IMR-90 (cell line): ENCODE results near the gene FAM20C. TPM values are rescaled to one million over a fixed set of nuclear protein-coding genes. Genes with fewer than 3 reads are reported as not detected.
"Not testable (repeated sequence)": the region's sequence is repeated elsewhere in the genome, so short reads cannot be mapped to it uniquely, and the experiment has no call there.

Experiments used
- ATAC-seq: fragments of 200-7000 bp; cut with Tn5 transposase; 2 replicates; pipeline ENCODE4 v1.9.1; 2020; ENCODE audit warnings: low read depth, mild to moderate bottlenecking, moderate library complexity
- BruUV-seq: library from RNA; stranded (reverse); fragments of 400-500 nt; replicated peaks from 2 replicates; lab custom pipeline; 2021; lab: Mats Ljungman, UMichigan
- CTCF ChIA-PET: fragments of 300-600 bp; formaldehyde crosslinking; extraction: SDS; loops from one replicate; lab custom pipeline; 2021; ENCODE audit warnings: antibody characterized with exemption; lab: Yijun Ruan, JAX
- POLR2A ChIA-PET: fragments of 300-600 bp; sonication (Branson Sonifier 250); formaldehyde crosslinking; loops from one replicate; lab custom pipeline; 2022; ENCODE audit warnings: antibody characterized with exemption; ENCODE audit not compliant: unreplicated experiment; lab: Charles Lee
- DNase-seq: peaks from one replicate; pipeline ENCODE4 v3.0.0; 2013
- H2AFZ ChIP-seq: replicated peaks from 2 replicates; pipeline ENCODE3; 2013; ENCODE audit warnings: low read length, mild to moderate bottlenecking; ENCODE audit not compliant: poor library complexity
- H2AK5ac ChIP-seq: 2 replicates; pipeline ENCODE4 v1.6.1; 2013; ENCODE audit warnings: low read depth, low read length, inconsistent platforms
- H2AK9ac ChIP-seq: replicated peaks from 2 replicates; pipeline ENCODE3; 2013; ENCODE audit warnings: mild to moderate bottlenecking, low read depth, low read length, moderate library complexity; ENCODE audit not compliant: poor library complexity
- H2BK120ac ChIP-seq: 2 replicates; pipeline ENCODE4 v1.6.1; 2013; ENCODE audit warnings: low read depth, low read length, inconsistent platforms
- H2BK15ac ChIP-seq: 3 replicates; pipeline ENCODE4 v1.6.1; 2013; ENCODE audit warnings: low read depth, low read length, inconsistent platforms
- H2BK20ac ChIP-seq: 2 replicates; pipeline ENCODE4 v1.6.1; 2013; ENCODE audit warnings: low read depth, mild to moderate bottlenecking, inconsistent platforms, low read length, moderate library complexity
- H2BK5ac ChIP-seq: 2 replicates; pipeline ENCODE4 v1.6.1; 2013; ENCODE audit warnings: mild to moderate bottlenecking, low read depth, low read length, inconsistent platforms; ENCODE audit not compliant: poor library complexity, severe bottlenecking
- H3K14ac ChIP-seq: replicated peaks from 2 replicates; pipeline ENCODE4 v1.6.1; 2013; ENCODE audit warnings: low read depth, low read length, inconsistent platforms
- H3K18ac ChIP-seq: 2 replicates; pipeline ENCODE4 v1.6.1; 2013; ENCODE audit warnings: low read depth, low read length, control low read depth
- H3K23ac ChIP-seq: 2 replicates; pipeline ENCODE4 v1.6.1; 2013; ENCODE audit warnings: low read depth, low read length, inconsistent platforms
- H3K27ac ChIP-seq: 2 replicates; pipeline ENCODE4 v1.5.1; 2013; ENCODE audit warnings: mild to moderate bottlenecking, control low read depth, low read length; ENCODE audit not compliant: insufficient read depth
- H3K27me3 ChIP-seq: 2 replicates; pipeline ENCODE4 v1.6.1; 2013; ENCODE audit warnings: low read length; ENCODE audit not compliant: control insufficient read depth, insufficient read depth
- H3K36me3 ChIP-seq: 2 replicates; pipeline ENCODE4 v1.6.1; 2013; ENCODE audit warnings: low read length, mixed read lengths; ENCODE audit not compliant: control insufficient read depth, insufficient read depth
- H3K4ac ChIP-seq: 2 replicates; pipeline ENCODE4 v1.6.1; 2013; ENCODE audit warnings: low read depth, low read length, inconsistent platforms
- H3K4me1 ChIP-seq: 2 replicates; pipeline ENCODE4 v1.6.1; 2013; ENCODE audit warnings: low read length, mixed read lengths; ENCODE audit not compliant: control insufficient read depth, insufficient read depth
- H3K4me2 ChIP-seq: 2 replicates; pipeline ENCODE4 v1.6.1; 2013; ENCODE audit warnings: low read depth, mild to moderate bottlenecking, control low read depth, low read length, moderate library complexity
- H3K4me3 ChIP-seq: 2 replicates; pipeline ENCODE4 v1.5.1; 2013; ENCODE audit warnings: low read depth, mild to moderate bottlenecking, control low read depth, low read length, moderate library complexity; ENCODE audit not compliant: insufficient read depth
- H3K56ac ChIP-seq: 2 replicates; pipeline ENCODE4 v1.6.1; 2013; ENCODE audit warnings: low read length, inconsistent platforms; ENCODE audit not compliant: insufficient read depth; ENCODE audit errors: extremely low read depth
- H3K79me1 ChIP-seq, 2 experiments: 2 replicates each; pipeline ENCODE4 v1.6.1; 2013; ENCODE audit warnings: low read length in 2 of 2, inconsistent platforms in 1 of 2, low read depth in 1 of 2
- H3K9ac ChIP-seq: 2 replicates; pipeline ENCODE4 v1.6.1; 2013; ENCODE audit warnings: low read depth, low read length, control low read depth
- H3K9me1 ChIP-seq: 2 replicates; pipeline ENCODE4 v1.6.1; 2013; ENCODE audit warnings: low read length, inconsistent platforms; ENCODE audit not compliant: insufficient read depth
- H3K9me3 ChIP-seq: 2 replicates; pipeline ENCODE4 v1.6.1; 2013; ENCODE audit warnings: low read length; ENCODE audit not compliant: control insufficient read depth, insufficient read depth
- H4K20me1 ChIP-seq: 2 replicates; pipeline ENCODE4 v1.6.1; 2013; ENCODE audit warnings: low read length, inconsistent platforms; ENCODE audit not compliant: insufficient read depth
- H4K5ac ChIP-seq: 2 replicates; pipeline ENCODE4 v1.6.1; 2013; ENCODE audit warnings: mild to moderate bottlenecking, low read depth, low read length, control low read depth
- H4K8ac ChIP-seq, 2 experiments: 2 replicates each; pipeline ENCODE4 v1.6.1; 2013; ENCODE audit warnings: low read depth in 2 of 2, low read length in 2 of 2, control low read depth in 1 of 2, inconsistent platforms in 1 of 2
- H4K91ac ChIP-seq: 2 replicates; pipeline ENCODE4 v1.6.1; 2013; ENCODE audit warnings: low read depth, low read length, inconsistent platforms; ENCODE audit not compliant: insufficient read depth
- CEBPB ChIP-seq: IDR thresholded peaks from 2 replicates; pipeline ENCODE4 v1.6.1; 2012; ENCODE audit warnings: low read depth, low read length, improper control_type of control experiment
- MXI1 ChIP-seq: IDR thresholded peaks from 2 replicates; pipeline ENCODE4 v1.6.1; 2012; ENCODE audit warnings: low read depth, mild to moderate bottlenecking, low read length, moderate library complexity, borderline replicate concordance
- POLR2A ChIP-seq: IDR thresholded peaks from 2 replicates; pipeline ENCODE4 v1.6.1; 2012; ENCODE audit warnings: mild to moderate bottlenecking, low read depth, low read length
- RAD21 ChIP-seq: IDR thresholded peaks from 2 replicates; pipeline ENCODE4 v1.6.1; 2012; ENCODE audit warnings: low read length, improper control_type of control experiment
- RCOR1 ChIP-seq: IDR thresholded peaks from 2 replicates; pipeline ENCODE4 v1.6.1; 2012; ENCODE audit warnings: mild to moderate bottlenecking, low read length, improper control_type of control experiment; ENCODE audit not compliant: insufficient replicate concordance
- RFX5 ChIP-seq: IDR thresholded peaks from 2 replicates; pipeline ENCODE4 v1.8.0; 2012; ENCODE audit warnings: low read depth, mild to moderate bottlenecking, low read length, moderate library complexity
- WGBS, 2 experiments: methylation state at CpG; one replicate each; pipeline versions ENCODE4 v1.1.5 to v1.1.7; 2013; ENCODE audit warnings: missing lambda C conversion rate in 2 of 2; ENCODE audit not compliant: insufficient read length in 1 of 2; ENCODE audit errors: extremely low coverage in 2 of 2; 5-methylcytosine and 5-hydroxymethylcytosine counted together
- dilution Hi-C: fragments of 300-500 bp; cut with HindIII; formaldehyde crosslinking; loops from one replicate; pipeline ENCODE4 v1.14.3; 2018; ENCODE audit warnings: low sequenced_read_pairs; ENCODE audit not compliant: unreplicated experiment
- in situ Hi-C: fragments of 300-500 bp; cut with MboI; formaldehyde crosslinking; loops from 3 replicates; pipeline ENCODE4 v1.14.3; 2019; ENCODE audit warnings: low sequenced_read_pairs, inconsistent platforms, mixed read lengths
- intact Hi-C: fragments of 100-400 bp; cut with micrococcal nuclease; formaldehyde crosslinking; loops from 2 replicates; pipeline ENCODE4 v1.10.0; 2022
- polyA plus RNA-seq, 3 experiments: library from polyadenylated mRNA; depleted of rRNA; stranded (reverse); fragments of >200 nt; gene quantifications; 2 replicates each; pipeline ENCODE4 v1.2.3, GENCODE V29; 2012; ENCODE audit warnings: low replicate concordance in 1 of 3
- total RNA-seq: library from RNA; depleted of rRNA; stranded (reverse); fragments of >200 nt; gene quantifications from 2 replicates; pipeline ENCODE4 v1.2.3, GENCODE V29; 2012

The FAM20C gene
- total and polyA plus RNA-seq, 2 of the 4 experiments (the other 2 are of a cell fraction) = 7.7 to 36.6 TPM

GRCh38 chr7:205115-206010 lies 13.0 kb downstream of the FAM20C start:
- dilution Hi-C loops (no loop called here), intact Hi-C loops (no loop called here), in situ Hi-C loops (no loop called here)
- no TSS peak for BruUV-seq
- Histone ChIP-seq H2BK20ac (no peak overlapping the region), H3K4me3 (no peak overlapping the region), H2AK5ac (no peak overlapping the region), H2AK9ac (peak overlapping the region; percentile 65), H3K56ac (no peak overlapping the region), H2BK120ac (no peak overlapping the region), H3K27me3 (no peaks in the 10 kb centered on the region), H3K4me1 (no peaks in the 10 kb centered on the region), H3K9ac (no peak overlapping the region), H4K91ac (no peak overlapping the region), H2BK15ac (no peak overlapping the region), H3K9me1 (peaks cover 8% of the 10 kb centered on the region), H3K27ac (no peak overlapping the region), H3K18ac (no peak overlapping the region), H2BK5ac (no peak overlapping the region), H4K20me1 (peaks cover 80% of the 10 kb centered on the region), H3K14ac (no peak overlapping the region), H3K4ac (no peak overlapping the region), H4K5ac (no peak overlapping the region), H3K36me3 (peaks cover 79% of the 10 kb centered on the region), H3K9me3 (no peaks in the 10 kb centered on the region), H2AFZ (no peak overlapping the region), H3K23ac (no peak overlapping the region), H4K8ac (no peak overlapping the region), H3K79me1 (peaks cover 28 to 72% of the 10 kb centered on the region in 2 experiments), H3K4me2 (no peak overlapping the region)
- TF ChIP-seq RAD21 (no peak), CEBPB (no peak), MXI1 (no peak), POLR2A (no peak), RCOR1 (no peak), RFX5 (no peak)
- ChIA-PET POLR2A (no interaction called here), CTCF (no interaction called here)
- ATAC-seq = no peak
- WGBS, 2 experiments = 95% methylated on average over 26 of the region's 49 CpGs; no CpG with 5 or more reads in 1 of the 2 experiments
- DNase-seq = no peak

- H3K36me3 ChIP-seq = peaks cover 76% of the 10 kb centered on the region
- ATAC-seq, in situ Hi-C loops: not testable (repeated sequence)
These were observed 14.0 kb downstream of the FAM20C start for GRCh38 chr7:206351-206750.

More at GRCh38 chr7:206351-206750, 14.0 kb downstream of the FAM20C start:
- H3K4me3 ChIP-seq, DNase-seq, intact Hi-C loops, POLR2A ChIA-PET, H2BK5ac ChIP-seq, H3K27me3 ChIP-seq, H2AFZ ChIP-seq, H2BK120ac ChIP-seq, BruUV-seq, H2BK15ac ChIP-seq, H2AK9ac ChIP-seq, H4K5ac ChIP-seq, H3K27ac ChIP-seq, H3K18ac ChIP-seq, H4K91ac ChIP-seq, H2AK5ac ChIP-seq, H3K4me1 ChIP-seq, H4K8ac ChIP-seq, H3K56ac ChIP-seq, H3K23ac ChIP-seq, H3K9ac ChIP-seq, dilution Hi-C loops, H3K9me1 ChIP-seq, H2BK20ac ChIP-seq, H3K14ac ChIP-seq, H3K4me2 ChIP-seq, H3K4ac ChIP-seq, CTCF ChIA-PET, H3K9me3 ChIP-seq: not testable (repeated sequence)
- H3K79me1 ChIP-seq = peaks cover 23 to 70% of the 10 kb centered on the region in 2 experiments
- 88% methylated on average over 17 of the region's 31 CpGs; no CpG with 5 or more reads in 1 of the 2 experiments for WGBS, 2 experiments
- peaks cover 76% of the 10 kb centered on the region for H4K20me1 ChIP-seq
